HG03097 (cell line): ENCODE measurements around the gene DNAJC12.
A peak's percentile ranks its signal among the peaks of the same experiment; 100 is the strongest.
"Not testable (repeated sequence)": the region's sequence is repeated elsewhere in the genome, so short reads cannot be mapped to it uniquely, and the experiment has no call there.

Experiments used
- ATAC-seq: cut with Tn5 transposase; IDR thresholded peaks from one replicate; pipeline ENCODE4 v1.9.1; 2021; ENCODE audit not compliant: unreplicated experiment, low FRiP score

Gene DNAJC12

DNA sequence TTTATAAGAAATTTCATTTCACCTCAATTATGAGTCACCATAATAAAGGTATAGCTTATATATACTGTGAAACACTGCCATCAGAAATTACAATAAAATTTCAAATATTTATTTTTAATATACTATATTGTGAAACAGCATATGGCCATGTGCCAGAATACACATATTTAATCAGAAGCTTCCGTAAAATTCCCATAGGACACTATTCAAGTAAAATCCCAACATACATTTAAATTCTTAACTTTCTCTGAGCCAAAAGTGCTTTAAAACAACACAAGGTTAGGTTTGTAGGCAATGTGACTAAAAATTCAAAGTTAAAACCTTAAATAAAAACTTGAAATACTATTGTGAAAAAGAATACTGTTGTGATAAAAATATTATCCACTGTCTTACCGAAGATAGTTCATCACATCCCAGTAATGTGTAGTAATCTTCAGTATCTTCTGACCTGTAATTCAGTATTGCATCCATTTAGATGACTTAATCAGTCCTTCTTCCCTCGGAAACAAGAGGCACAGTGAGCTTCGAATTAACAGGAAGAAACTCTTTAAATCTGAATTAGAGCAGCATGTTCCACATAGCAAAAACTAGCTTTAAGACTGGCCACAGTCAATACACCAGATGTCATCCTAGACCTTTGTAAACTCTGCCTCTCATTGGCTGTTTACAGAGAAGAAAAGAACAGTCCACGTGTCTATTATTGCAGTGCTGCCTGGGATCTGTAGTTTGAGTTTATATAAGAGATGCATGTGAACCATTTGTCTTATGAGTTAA, at the start of gene DNAJC12:
TSS of gene DNAJC12 (minus strand) at position 648 of the 774 bp plus-strand sequence. CDS start at position 471, 177 bp downstream.
- ATAC-seq = no peak

DNA sequence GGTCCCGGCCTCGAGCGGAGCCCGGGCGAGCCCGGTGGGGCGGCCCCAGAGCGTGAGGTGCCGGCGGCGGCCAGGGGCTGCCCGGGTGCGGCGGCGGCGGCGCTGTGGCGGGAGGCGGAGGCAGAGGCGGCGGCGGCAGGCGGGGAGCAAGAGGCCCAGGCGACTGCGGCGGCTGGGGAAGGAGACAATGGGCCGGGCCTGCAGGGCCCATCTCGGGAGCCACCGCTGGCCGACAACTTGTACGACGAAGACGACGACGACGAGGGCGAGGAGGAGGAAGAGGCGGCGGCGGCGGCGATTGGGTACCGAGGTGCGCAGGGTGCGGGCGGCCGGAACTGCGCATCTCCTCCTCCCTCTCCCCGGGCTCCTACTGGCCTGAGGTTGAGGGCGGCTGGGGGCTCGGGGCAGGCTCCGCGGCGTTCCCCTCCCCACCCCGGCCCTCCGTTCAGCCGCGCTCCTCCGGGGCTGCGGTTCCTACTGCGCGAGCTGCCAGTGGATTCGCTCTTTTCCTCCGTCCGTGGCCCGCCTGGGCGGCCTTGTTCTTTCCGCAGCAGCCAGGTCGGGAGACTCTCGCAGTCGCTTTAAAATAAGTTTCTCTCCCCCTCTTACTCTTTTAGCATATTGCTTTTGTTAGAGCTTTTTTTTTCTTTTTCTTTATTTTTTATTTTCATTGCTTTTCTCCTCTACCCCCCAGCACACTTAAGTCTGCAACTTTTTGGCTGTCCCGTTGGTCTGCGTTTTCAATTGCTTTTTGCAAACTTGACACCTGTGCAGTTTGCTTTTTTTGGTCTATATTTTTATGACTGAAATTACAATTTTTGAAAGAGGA, 47.1 kb upstream of the DNAJC12 start:
- peak; percentile 44 for ATAC-seq

DNA sequence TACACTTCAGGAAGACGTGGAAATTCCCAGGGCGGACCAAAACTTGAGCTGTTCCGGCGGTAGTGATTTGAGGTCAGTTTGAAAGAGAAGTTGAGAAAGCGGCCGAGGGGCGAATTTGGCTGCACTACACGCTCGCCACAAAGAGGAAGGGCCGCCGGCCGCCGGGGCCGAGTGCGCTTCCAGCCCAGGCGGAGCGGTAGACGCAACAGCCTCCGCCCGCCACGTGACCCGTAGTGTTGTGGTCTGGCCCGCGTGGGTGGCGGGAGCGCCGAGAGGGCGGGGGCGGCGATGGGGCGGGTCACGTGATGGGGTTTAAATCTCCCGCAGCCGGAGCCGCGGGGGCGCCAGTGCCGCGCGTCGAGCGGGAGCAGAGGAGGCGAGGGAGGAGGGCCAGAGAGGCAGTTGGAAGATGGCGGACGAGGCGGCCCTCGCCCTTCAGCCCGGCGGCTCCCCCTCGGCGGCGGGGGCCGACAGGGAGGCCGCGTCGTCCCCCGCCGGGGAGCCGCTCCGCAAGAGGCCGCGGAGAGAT, 46.4 kb upstream of the DNAJC12 start, which contains the start of gene SIRT1:
TSS of gene SIRT1 (plus strand) at position 344 of the 529 bp plus-strand sequence. CDS start at position 410, 66 bp downstream.
- peak; percentile 92 for ATAC-seq

DNA sequence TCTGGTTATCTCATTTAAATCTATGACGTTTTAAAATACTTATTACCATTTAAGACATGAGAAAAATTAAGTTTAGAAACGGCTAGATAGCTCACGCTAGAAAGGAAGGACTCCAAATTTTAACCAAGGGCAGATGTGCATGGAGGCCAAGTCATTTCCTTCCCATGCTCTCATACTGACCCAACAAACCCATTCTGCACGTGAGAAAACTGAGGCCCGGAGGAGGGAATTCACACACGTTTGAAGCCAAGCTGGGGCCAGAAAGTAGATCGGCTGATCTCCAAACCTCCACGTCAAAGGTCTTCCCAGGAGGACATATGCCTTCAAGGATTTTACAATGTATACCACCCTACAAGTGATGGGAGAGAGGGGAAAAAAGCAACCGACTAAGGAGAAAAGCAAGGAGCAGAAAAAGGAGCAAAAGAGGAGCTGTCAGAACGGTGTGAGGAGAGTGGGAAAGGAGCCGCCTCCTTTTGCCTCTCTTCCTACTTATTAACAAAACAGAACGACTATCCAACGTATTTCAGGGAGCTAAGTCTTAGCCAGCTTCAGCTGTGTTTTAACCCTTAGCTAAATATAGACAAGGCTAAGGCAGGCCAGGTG, 45.8 kb upstream of the DNAJC12 start:
- no peak for ATAC-seq

DNA sequence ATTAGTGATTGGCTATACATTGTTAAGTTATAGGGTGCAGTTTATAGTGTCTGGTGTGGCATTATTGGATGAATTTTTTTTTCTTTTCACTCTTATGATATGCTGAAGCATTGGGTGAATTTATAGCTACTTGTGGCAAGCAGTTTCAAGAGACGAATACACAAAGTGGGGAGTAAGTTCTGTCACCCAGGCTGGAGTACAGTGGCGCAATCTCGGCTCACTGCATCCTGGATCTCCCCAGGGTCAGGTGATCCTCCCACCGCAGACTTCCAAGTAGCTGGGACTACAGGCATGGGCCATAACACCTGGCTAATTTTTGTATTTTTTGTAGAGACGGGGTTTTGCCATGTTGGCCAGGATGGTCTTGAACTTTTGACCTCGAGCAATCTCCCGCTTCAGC, 40.1 kb upstream of the DNAJC12 start:
- ATAC-seq = no peak

DNA sequence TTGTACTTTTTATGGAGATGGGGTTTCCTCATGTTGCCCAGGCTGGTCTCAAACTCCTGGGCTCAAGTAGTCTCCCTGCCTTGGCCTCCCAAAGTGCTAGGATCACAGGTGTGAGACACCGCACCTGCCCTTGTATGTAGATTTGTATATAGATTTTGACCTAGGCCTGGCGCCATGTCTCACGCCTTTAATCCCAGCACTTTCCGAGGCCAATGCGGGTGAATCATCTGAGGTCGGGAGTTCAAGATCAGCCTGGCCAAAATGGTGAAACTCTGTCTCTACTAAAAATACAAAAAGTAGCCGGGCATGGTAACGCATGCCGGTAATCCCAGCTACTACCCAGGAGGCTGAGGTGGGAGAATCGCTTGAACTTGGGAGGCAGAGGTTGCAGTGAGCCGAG, 39.4 kb upstream of the DNAJC12 start:
- not testable (repeated sequence) for ATAC-seq

DNA sequence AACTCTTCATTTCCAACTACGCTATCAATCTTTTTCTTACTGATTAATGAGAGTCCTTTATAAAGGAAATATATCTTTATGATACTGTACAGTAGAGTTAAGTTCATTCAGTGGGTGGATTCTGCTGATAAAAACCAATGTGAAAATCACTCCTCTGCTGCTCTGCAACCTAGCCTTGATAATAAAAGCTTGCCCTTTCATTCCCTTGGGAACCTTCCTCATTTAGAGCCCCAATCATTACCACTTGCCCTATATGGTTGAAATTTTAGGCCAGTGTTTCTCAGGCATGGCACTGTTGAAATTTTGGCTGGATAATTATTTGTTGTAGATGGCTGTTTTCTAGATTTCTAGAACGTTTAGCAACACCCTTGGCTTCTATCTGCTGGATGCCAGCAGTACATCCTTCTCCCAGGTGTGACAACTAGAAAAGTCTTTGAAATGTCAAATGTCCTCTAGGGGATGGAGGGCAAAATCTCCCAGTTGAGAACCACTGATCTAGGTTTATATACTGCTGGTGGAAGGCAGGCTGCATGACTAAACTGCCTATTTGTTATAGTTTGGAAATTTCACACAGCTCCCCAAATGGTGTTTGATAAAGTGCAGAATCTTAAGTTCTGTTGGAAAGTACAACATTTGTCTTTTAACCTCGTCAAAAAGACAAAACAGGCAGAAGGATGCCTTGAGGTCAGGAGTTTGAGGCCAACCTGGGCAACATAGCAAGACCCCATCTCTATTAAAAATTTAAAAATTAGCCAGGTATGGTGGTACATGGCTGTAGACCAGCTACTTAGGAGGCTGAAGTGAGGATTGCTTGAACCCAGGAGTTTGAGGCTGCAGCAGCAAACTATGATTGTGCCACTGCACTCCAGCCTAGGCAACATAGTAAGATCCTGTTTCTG, 37.6 kb upstream of the DNAJC12 start:
- ATAC-seq = no peak

DNA sequence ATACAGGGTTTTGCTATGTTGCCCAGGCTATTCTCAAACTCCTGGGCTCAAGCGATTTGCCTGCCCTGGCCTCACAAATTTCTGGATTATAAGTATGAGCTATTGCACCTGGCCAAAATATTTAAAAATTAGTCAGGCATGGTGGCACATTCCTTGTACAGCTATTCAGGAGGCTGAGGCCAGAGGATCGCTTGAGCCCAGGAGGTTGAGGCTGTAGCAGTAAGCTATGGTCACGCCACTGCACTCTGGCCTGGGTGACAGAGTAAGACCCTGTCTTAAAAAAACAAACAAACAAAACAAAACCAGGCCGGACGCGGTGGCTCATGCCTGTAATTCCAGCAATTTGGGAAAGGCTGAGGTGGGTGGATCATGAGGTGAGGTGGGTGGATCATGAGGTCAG, 32.0 kb upstream of the DNAJC12 start:
- ATAC-seq = no peak

DNA sequence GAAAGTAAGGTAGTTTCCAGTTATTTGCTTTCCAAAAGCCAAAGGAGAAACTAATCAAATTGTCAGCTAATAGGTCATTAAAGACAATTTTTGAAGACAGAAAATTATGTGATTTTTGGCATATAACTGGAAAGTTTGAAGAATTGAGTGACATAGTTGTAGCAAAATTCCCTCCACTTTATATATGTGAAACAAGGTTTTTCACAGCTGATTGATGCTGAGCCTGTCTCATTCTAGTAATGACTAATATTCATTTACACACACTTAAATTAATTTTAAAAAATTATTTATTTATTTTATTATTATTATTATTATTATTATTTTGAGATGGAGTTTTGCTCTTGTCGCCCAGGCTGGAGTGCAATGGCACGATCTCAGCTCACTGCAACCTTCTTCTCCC, 30.1 kb upstream of the DNAJC12 start:
- ATAC-seq = no peak

DNA sequence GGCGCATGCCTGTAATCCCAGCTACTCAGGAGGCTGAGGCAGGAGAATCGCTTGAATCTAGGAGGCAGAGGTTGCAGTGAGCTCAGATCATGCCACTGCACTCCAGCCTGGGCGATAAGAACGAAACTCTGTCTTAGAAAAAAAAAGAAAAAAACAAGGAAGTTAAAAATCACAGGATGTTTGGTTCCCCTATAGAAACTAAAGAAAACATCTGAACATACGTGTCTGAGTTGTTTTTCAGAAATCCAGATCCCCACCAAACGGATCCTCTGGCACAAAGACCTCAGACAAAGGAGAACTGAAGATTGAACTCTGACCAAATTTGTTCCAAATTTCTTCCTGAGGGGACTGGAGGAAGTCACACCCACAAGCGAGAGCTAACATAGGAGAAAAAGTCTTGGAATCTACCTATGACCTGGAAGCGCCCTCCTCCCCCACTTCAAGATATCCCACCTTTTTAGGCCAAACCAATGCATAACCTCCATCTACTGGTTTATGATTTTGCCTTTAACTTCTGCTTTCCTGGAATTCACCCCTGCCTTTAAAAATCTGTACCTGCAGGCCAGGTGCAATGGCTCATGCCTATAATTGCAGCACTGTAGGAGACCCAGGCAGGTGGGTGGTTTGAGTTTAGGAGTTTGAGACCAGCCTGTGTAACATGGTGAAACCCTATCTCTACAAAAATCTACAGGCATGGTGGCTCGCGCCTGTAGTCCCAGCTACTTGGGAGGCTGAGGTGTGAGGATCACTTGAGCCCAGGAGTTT, 26.8 kb upstream of the DNAJC12 start:
- no peak for ATAC-seq

DNA sequence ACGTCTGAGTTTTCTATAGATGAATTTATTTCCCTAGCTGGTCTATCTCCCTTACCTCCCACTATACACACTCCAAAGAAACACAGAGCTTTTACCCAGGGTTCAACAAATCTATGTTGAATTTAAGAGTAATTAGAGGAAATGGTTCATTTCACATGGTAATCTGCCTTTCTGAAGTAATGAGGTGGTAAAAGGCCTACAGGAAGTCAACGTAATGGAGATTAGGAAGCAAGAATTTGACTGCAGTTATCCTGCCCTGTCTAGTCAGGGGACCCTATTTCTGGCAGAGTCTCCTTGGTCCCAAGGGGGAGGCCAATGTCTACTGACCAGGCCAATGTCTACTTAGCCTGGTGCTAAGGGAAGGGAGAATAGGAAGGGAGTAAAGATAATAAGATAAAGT, 25.1 kb upstream of the DNAJC12 start:
- no peak for ATAC-seq

DNA sequence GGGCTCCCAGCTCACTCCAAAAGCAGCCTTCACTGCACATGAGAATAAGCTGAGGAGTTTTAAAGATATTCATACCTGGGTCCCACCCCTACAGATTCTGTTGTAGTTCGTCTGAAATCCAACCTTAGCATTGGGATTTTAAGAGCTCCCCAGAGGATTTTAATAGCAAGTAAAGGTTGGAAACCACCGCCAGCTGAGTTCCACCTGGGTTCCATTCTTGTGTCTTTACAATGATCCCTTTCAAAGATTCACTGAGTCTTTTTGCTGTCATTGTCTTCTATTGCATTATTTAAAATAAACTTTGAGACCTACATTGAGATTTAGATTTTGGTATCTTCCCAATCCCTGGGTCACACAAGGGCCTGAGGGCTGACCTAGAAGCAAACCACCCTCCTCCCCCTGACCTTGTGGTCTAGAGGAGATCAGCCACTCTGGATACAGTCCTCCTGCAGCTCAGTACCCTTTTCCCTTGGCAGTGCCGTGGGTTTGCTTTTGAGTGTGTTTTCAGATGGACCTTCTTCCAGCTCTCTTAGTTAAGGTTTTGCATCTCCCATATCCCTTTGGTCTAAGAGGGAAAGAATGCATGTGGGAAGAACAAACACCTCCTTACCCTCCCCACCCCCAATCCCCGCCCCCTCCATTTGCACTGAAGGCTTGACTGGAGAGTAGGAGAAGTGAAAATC, 23.9 kb upstream of the DNAJC12 start:
- ATAC-seq = no peak

DNA sequence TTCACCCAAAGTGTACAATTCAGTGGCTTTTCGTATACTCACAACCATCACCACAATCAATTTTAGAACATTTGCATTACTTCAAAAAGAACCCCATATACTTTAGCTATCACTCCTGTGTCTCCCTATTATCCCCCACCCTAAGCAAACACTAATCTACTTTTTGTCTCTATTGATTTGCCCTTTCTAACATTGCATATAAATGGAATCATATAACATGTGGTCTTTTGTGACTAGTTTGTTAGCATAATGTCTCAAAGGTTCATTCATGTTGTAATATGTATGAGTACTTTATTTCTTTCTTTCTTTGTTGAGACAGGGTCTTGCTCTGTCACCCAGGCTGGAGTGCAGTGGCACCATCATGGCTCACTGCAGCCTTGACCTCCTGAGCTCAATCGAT, 21.0 kb upstream of the DNAJC12 start:
- no peak for ATAC-seq

DNA sequence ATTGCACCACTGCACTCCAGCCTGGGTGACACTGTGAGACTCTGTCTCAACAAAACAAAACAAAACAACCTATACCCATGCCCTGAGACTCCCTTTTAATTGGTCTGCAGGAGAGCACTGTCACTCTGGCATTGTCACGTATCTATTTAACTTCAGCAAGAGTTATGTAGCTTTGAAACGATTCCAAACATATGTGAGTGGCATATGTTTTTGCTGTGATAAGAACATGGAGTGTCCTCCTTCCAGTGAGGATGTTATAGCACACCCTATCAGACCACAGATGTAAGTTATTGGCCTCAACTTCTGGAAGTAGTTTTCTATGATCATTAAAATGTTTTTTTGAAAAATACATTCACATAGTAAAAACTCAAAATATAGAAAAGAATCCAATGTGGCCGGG, 15.5 kb upstream of the DNAJC12 start:
- ATAC-seq = no peak

DNA sequence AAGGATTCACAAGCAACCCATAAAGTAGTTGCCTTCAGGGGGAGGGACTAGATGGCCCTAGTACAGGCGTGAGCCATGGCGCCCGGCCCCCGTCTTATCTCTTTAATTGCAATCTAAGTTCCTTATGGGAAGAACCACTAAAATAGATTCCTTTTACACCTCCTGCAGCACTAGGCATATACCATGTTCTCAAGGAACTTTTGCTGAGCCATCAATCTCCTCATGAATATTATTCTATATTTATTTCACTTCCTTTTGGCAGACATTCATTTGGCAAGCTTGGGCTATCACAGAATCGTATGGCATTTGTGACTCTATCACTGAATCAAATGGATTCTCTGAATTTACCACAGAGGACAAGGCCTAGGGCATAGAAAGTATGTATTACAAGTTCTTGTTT, 14.8 kb upstream of the DNAJC12 start:
- no peak for ATAC-seq

DNA sequence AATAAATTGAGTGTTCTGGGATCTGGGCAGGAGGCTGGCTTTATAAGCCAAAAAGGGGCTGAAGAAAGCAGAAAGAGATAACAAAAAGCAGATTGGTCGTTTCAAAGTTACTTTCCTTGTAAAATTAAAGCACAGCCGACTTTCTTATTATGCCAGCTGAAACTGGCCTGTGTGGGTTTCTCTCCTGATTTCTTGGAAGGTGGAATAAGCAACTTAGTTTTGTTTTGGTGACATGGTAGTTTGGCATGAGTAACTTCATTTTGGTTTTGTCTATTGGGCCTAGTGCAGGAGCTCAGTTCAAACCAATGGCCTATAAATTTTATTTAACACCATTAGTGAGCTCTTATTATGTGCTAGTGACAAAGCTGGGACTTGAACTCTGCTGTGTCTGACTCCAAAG, 13.2 kb upstream of the DNAJC12 start:
- ATAC-seq = no peak

DNA sequence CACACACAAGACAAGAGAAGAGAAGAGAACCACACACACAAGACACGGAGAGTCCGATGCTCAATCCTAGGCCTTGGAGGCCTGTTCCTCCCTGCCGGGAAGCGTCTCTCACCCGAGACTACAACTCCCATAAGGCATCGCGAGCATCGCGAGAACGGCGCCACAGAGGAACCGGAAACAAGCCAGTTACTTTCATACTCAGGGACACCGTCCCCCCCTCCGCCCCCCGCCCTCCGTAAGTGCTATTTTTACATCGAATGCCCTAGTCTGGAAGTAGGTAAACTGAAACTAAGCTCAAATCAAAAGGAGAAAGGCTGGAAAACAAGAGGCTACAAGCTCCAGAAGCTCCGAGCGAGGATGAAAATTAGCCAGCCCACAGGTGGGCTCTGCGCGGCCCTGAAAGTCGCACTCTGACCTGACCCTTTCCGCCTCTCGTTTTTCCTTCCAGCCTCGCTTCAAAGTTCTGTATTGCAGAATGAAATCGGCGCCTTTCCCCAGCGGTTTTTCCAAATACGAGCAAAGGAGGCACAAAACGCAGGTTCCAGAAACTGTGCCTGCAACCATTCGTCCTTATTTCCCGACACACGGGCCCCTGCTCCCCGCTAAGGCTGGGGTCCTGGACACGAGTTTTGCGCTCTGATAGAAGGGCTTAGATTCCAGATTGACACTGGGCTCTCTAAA, 11.5 kb upstream of the DNAJC12 start:
- peak; percentile 95 for ATAC-seq

DNA sequence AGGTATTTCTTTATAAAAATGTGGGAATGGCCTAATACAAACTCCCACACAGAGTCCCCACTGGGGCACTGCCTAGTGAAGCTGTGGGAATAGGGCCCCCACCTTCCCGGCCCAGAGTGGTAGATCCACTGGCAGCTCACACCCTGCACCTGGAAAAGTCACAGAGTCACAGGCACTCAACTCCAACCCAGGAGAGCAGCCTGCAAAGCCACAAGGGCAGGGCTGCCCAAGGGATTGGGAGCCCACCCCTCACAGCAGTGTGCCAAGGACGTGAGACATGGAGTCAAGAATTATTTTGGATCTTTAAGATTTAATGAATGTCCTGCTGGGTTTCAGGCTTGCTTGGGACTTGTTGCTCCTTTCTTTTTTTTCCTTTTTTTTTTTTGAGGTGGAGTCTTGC, 5.3 kb upstream of the DNAJC12 start:
- ATAC-seq = no peak
